Fibroblast of lung (primary cell): Measurements from ENCODE around the gene TLCD4.

ENCODE experiments used
- EZH2 ChIP-seq: IDR thresholded peaks from 2 replicates; pipeline ENCODE4 v1.5.1; 2012; ENCODE audit warnings: low read length, control low read depth, mild to moderate bottlenecking; ENCODE audit errors: missing control alignments
- TF ChIP-seq, protein P1 (sequence below), 2 donors: IDR thresholded peaks in 1 of 2; conservative IDR thresholded peaks in 1 of 2; 1 replicate in 1 of 2; 2 replicates in 1 of 2; pipeline ENCODE4 v1.5.1; 2011 to 2012; ENCODE audit warnings: low read length in 2 of 2, control low read depth in 1 of 2, inconsistent platforms in 1 of 2, low read depth in 1 of 2, mild to moderate bottlenecking in 1 of 2

DNA sequence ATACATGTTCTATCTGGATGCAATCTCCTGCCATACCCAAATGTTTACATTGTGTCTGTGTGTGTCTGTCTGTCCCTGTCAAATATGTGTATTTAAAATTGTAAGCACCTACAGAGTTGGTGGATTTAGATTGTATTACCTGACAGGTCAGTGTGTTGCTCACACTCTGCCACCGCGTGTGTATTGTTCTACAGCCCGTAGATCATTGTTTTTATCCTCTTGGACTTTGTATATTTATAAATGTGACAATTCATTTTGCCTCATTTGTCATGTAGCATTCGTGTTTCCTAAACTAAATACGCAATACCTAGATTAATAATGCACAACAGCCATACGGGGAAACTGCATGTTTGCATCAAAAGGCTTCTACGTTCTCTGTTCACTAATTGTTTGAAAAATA, 45.0 kb upstream of the TLCD4 start:
- TF ChIP-seq, protein P1, sequence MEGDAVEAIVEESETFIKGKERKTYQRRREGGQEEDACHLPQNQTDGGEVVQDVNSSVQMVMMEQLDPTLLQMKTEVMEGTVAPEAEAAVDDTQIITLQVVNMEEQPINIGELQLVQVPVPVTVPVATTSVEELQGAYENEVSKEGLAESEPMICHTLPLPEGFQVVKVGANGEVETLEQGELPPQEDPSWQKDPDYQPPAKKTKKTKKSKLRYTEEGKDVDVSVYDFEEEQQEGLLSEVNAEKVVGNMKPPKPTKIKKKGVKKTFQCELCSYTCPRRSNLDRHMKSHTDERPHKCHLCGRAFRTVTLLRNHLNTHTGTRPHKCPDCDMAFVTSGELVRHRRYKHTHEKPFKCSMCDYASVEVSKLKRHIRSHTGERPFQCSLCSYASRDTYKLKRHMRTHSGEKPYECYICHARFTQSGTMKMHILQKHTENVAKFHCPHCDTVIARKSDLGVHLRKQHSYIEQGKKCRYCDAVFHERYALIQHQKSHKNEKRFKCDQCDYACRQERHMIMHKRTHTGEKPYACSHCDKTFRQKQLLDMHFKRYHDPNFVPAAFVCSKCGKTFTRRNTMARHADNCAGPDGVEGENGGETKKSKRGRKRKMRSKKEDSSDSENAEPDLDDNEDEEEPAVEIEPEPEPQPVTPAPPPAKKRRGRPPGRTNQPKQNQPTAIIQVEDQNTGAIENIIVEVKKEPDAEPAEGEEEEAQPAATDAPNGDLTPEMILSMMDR (conservative IDR thresholded peaks at IDR 0.05 in 1 of 2, IDR thresholded peaks at IDR 0.05 in 1 of 2; ENCODE audit: low read depth in 1 of 2, low read length in 2 of 2), result no peak
- TF ChIP-seq EZH2, result no peak
